ENCODE results near the gene ZNF286A. TPM values are rescaled to one million over a fixed set of nuclear protein-coding genes. Genes with fewer than 3 reads are reported as not detected.
"Not testable (repeated sequence)": the region's sequence is repeated elsewhere in the genome, so short reads cannot be mapped to it uniquely, and the experiment has no call there.

Gene ZNF286A
- total and polyA plus RNA-seq, 7 donors: 6.0 to 25.7 (median 14.4) TPM

- 97% methylated on average over 5 of the region's 5 CpGs for WGBS, 2 donors
- no peak overlapping the region for H3K4me3 ChIP-seq
Observed at GRCh38 chr17:15663691-15664090, 35.9 kb upstream of the ZNF286A start.

GRCh38 chr17:15669526-15669925 is 30.0 kb upstream of the ZNF286A start:
- 73 to 81% methylated on average over 5 of the region's 5 CpGs for WGBS, 2 donors
- H3K36me3 ChIP-seq; H3K9me3 ChIP-seq; H3K27me3 ChIP-seq; intact Hi-C loops (cut with DNase I); H3K4me1 ChIP-seq; DNase-seq; H3K4me3 ChIP-seq; H3K27ac ChIP-seq: not testable (repeated sequence)

More at GRCh38 chr17:15663691-15664090, 35.9 kb upstream of the ZNF286A start:
- H3K27ac ChIP-seq: no peak overlapping the region
- H3K36me3 ChIP-seq: no peaks in the 10 kb centered on the region
- intact Hi-C loops (cut with DNase I): no loop called here
- no peaks in the 10 kb centered on the region for H3K27me3 ChIP-seq
- H3K4me1 ChIP-seq: no peaks in the 10 kb centered on the region
- DNase-seq: no peak
- TF ChIP-seq EP300 (IDR thresholded peaks at IDR 0.05) (no peak), POLR2AphosphoS5 (IDR thresholded peaks at IDR 0.05) (no peak), POLR2A (IDR thresholded peaks at IDR 0.05) (no peak)
- TF ChIP-seq, protein P1, sequence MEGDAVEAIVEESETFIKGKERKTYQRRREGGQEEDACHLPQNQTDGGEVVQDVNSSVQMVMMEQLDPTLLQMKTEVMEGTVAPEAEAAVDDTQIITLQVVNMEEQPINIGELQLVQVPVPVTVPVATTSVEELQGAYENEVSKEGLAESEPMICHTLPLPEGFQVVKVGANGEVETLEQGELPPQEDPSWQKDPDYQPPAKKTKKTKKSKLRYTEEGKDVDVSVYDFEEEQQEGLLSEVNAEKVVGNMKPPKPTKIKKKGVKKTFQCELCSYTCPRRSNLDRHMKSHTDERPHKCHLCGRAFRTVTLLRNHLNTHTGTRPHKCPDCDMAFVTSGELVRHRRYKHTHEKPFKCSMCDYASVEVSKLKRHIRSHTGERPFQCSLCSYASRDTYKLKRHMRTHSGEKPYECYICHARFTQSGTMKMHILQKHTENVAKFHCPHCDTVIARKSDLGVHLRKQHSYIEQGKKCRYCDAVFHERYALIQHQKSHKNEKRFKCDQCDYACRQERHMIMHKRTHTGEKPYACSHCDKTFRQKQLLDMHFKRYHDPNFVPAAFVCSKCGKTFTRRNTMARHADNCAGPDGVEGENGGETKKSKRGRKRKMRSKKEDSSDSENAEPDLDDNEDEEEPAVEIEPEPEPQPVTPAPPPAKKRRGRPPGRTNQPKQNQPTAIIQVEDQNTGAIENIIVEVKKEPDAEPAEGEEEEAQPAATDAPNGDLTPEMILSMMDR (IDR thresholded peaks at IDR 0.05): no peak
- H3K9me3 ChIP-seq: no peaks in the 10 kb centered on the region

- H3K4me1 ChIP-seq; H3K4me3 ChIP-seq; intact Hi-C loops (cut with DNase I); H3K36me3 ChIP-seq; H3K27me3 ChIP-seq; DNase-seq; H3K9me3 ChIP-seq; H3K27ac ChIP-seq: not testable (repeated sequence)
- 75 to 86% methylated on average over 1 of the region's 1 CpG for WGBS, 2 donors
Observed at GRCh38 chr17:15674640-15675039, 24.9 kb upstream of the ZNF286A start.

GRCh38 chr17:15675991-15676390 is 23.6 kb upstream of the ZNF286A start:
- H3K9me3 ChIP-seq; H3K27ac ChIP-seq; DNase-seq; H3K36me3 ChIP-seq; H3K4me1 ChIP-seq; H3K4me3 ChIP-seq; intact Hi-C loops (cut with DNase I); H3K27me3 ChIP-seq: not testable (repeated sequence)
- WGBS, 2 donors: 92 to 93% methylated on average over 6 of the region's 6 CpGs

GRCh38 chr17:15683135-15683534 is 16.4 kb upstream of the ZNF286A start:
- H3K27me3 ChIP-seq; H3K27ac ChIP-seq; H3K4me3 ChIP-seq; H3K36me3 ChIP-seq; intact Hi-C loops (cut with DNase I); DNase-seq; H3K4me1 ChIP-seq; H3K9me3 ChIP-seq: not testable (repeated sequence)
- 93 to 98% methylated on average over 3 of the region's 3 CpGs for WGBS, 2 donors

GRCh38 chr17:15683824-15684478 is 15.6 kb upstream of the ZNF286A start, which contains the start of gene TRIM16:
TRIM16 (minus strand) TSS chr17:15684311; CDS start chr17:15651609, 32,702 bp downstream.
- H3K4me1 ChIP-seq; H3K9me3 ChIP-seq; intact Hi-C loops (cut with DNase I); H3K36me3 ChIP-seq; H3K27me3 ChIP-seq: not testable (repeated sequence)
- peak within 1 kb of the TSS in 3 of 4 donors; percentile 63 to 72 (median 67) for H3K27ac ChIP-seq
- peak within 1 kb of the TSS; percentile 41 to 54 (median 54) for H3K4me3 ChIP-seq
- peak; percentile 25 to 61 (median 42) for TF ChIP-seq POLR2AphosphoS5 (IDR thresholded peaks at IDR 0.05)
- DNase-seq: peak; percentile 87
- 1 to 2% methylated on average over 35 of the region's 35 CpGs for WGBS, 2 donors

DNA sequence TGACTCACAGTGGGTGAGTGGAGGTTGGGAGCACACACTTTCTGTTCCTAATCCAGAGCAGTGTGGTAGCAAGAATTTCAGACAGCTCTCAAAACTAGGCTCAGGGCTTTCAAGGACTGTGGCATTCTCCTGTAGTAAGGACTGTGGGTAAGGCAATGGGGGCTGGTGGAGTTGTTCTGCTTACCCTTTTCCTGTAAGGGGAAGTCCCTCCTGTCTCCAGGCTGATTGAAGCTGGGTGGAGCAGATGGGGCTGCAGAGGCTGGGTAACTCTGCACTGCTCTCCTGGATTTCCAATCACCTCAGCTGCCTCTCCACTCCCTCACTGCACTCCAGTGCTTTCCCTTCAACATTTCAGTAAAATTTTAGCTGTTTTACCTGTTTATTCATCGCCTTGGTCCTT is 12.1 kb upstream of the ZNF286A start:
- intact Hi-C loops (cut with DNase I): not testable (repeated sequence)
- WGBS, 2 donors: 89 to 96% methylated on average over 1 of the region's 1 CpG

DNA sequence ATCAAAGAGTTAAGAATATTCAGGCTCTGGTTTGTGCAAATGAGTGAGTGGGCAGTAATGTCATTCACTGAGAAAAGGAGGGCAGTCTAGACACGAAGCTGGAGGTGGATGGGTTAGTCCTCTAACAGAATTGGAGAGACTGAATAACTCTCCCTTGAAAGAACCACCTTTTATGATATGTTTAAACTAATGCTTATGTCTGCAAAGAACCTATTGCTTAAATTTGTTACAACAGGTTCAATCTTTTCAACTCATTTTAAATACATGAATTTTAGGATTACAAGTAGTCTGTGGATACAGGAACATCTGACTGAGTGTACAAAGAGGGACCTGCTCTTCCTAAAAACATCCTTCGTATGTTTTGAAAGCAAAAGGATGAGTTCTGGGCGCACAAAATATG is 585 bp upstream of the ZNF286A start:
- H3K4me1 ChIP-seq; H3K36me3 ChIP-seq; intact Hi-C loops (cut with DNase I); DNase-seq; H3K27me3 ChIP-seq; H3K9me3 ChIP-seq: not testable (repeated sequence)
- Histone ChIP-seq H3K4me3 (peak overlapping the region; percentile 42 to 62 (median 51)), H3K27ac (peak overlapping the region; percentile 53 to 77 (median 70))
- WGBS, 2 donors: 0 to 10% methylated on average over 1 of the region's 3 CpGs

More for the DNA sequence above, 12.1 kb upstream of the ZNF286A start:
- H3K27ac ChIP-seq, H3K9me3 ChIP-seq, H3K36me3 ChIP-seq, H3K27me3 ChIP-seq, H3K4me1 ChIP-seq, DNase-seq, H3K4me3 ChIP-seq: not testable (repeated sequence)

- Histone ChIP-seq H3K4me3 (peak overlapping the region; percentile 42 to 62 (median 51)), H3K27ac (peak overlapping the region; percentile 53 to 77 (median 70))
- 0 to 1% methylated on average over 13 to 14 of the region's 21 CpGs for WGBS, 2 donors
- intact Hi-C loops (cut with DNase I); H3K9me3 ChIP-seq; H3K36me3 ChIP-seq; H3K4me1 ChIP-seq; H3K27me3 ChIP-seq; DNase-seq: not testable (repeated sequence)
Observed at GRCh38 chr17:15699937-15700336, 385 bp downstream of the ZNF286A start.

DNA sequence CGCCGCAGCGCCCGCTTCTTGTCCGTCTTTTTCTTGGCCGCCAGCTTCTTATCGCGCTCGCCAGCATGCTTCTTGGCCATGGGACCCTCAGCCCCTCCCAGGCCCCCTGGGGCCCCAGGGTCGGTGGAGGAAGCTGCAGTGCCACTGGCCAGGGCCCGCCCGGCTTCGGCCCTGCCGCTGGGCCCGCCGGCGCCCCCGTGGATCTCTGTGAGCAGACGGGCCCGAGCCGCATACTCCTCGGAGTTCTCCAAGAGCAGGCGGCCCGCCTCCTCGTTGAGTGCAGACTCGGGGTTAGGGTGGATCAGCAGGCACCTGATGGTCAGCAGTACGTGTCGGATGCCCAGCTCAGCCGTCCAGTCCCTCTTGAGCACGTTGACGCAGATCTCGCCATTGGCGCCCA is 4.7 kb downstream of the ZNF286A start:
- peaks cover 0 to 42% (median 14%) of the 10 kb centered on the region in 4 donors for H3K36me3 ChIP-seq
- DNase-seq; H3K4me3 ChIP-seq; H3K4me1 ChIP-seq; intact Hi-C loops (cut with DNase I); H3K9me3 ChIP-seq; H3K27ac ChIP-seq; H3K27me3 ChIP-seq: not testable (repeated sequence)
- 99% methylated on average over 28 to 29 of the region's 33 CpGs for WGBS, 2 donors

GRCh38 chr17:15704813-15705212 is 5.3 kb downstream of the ZNF286A start:
- H3K27me3 ChIP-seq; intact Hi-C loops (cut with DNase I); DNase-seq; H3K4me3 ChIP-seq; H3K27ac ChIP-seq; H3K9me3 ChIP-seq; H3K4me1 ChIP-seq: not testable (repeated sequence)
- 97 to 98% methylated on average over 32 of the region's 32 CpGs for WGBS, 2 donors
- H3K36me3 ChIP-seq: peaks cover 0 to 45% (median 14%) of the 10 kb centered on the region in 4 donors

DNA sequence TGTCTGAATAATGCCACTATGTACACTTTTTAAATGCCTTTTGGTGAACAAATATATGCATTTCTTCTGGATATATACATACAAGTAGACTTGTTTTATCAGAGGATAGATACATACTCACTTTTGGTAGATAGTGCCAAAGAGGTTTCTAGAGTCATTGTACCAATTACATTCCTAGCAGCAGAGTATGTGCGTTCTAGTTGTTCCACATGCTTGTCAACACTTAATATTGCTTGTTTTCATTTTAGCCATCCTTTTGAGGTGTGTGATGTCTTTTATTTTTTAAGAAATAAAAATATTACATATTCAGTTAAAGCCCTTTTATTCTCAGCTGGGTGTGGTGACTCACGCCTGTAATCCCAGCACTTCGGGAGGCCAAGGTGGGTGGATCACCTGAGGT is 9.3 kb downstream of the ZNF286A start:
- intact Hi-C loops (cut with DNase I); H3K4me1 ChIP-seq; H3K4me3 ChIP-seq; H3K27me3 ChIP-seq; H3K9me3 ChIP-seq; DNase-seq; H3K27ac ChIP-seq: not testable (repeated sequence)
- WGBS, 2 donors: 95 to 99% methylated on average over 3 of the region's 3 CpGs
- H3K36me3 ChIP-seq: peaks cover 0 to 71% (median 17%) of the 10 kb centered on the region in 4 donors
